ENCODE measurements around the gene LIMS1. TPM values are rescaled to one million over a fixed set of nuclear protein-coding genes. Genes with fewer than 3 reads are reported as not detected.
"Not testable (repeated sequence)": the region's sequence is repeated elsewhere in the genome, so short reads cannot be mapped to it uniquely, and the experiment has no call there.

LIMS1 gene
- total RNA-seq, 2 donors from 2014 or later = 34.1 to 50.3 TPM

DNA sequence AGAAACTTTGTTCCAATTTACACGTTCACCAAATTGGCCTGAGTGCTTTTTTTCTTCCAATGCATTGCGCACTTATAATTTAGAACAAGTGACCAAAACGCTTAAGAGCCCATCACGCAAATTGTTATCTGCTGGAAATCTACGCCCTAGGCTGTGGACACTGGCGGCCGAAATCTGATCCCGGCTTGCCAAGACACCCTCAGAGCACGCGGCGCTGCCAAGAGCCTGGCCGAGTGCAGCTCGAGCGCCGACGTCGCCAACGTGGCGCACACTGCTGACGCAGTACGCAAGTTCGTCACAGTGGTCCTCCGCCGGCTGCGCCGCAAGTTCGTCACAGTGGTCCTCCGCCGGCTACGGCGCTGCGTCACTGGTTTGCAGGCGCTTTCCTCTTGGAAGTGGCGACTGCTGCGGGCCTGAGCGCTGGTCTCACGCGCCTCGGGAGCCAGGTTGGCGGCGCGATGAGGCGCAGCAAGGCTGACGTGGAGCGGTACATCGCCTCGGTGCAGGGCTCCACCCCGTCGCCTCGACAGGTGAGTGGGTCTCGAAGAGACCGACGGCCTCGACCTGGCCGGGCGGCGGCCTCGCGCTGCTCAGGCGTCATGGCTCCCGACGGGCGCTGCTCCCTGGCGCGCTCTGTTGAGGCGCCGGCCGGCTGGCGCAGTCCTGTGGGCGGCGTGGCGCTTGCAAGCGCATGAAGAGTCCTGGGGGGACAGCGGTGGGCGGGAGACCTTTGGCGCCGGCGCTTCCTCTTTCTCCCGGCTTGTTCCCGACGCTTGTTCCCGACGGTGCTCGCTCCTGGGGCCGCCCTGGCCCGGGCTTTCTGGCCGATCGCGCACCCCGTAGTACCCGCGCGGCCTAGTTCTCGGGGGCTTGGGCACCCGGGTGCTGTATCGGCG is 185.1 kb downstream of the LIMS1 start, which contains the start of gene RANBP2:
RANBP2 (plus strand) TSS at position 334 of the 896 bp plus-strand sequence; CDS start at position 459, 125 bp downstream.
- Histone ChIP-seq H3K9ac (ENCODE audit: low read depth in 2 of 2, low read length in 2 of 2) (peak within 1 kb of the TSS; percentile 85 to 98), H3K27me3 (no peaks in the 10 kb centered on the region), H3K36me3 (no peaks in the 10 kb centered on the region), H3K4me1 (peaks cover 3% of the 10 kb centered on the region), H3K27ac (peak within 1 kb of the TSS; percentile 91), H3K9me3 (no peaks in the 10 kb centered on the region), H3K4me3 (peak within 1 kb of the TSS; percentile 74)
- peak; percentile 96 for DNase-seq
- intact Hi-C loops (cut with DNase I) = no loop called here
- TF ChIP-seq CTCF (IDR thresholded peaks at IDR 0.05) = no peak

DNA sequence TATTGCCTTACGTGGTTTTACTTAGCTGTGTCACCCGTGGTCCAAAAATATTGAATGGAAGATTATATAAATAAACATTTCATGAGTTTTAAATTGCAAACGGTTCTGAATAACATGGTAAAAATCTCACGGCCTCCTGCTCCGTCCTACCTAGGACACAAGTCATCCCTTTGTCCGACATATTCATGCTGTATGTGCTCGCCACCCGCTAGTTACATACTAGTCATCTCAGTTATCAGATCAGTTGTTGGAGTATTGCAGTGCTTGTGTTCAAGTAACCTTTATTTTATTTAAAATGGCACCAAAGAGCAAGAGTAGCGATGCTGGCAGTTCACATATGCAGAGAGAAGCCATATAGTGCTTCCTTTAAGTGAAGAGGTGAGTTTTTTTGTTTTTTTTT is 191.8 kb downstream of the LIMS1 start:
- H3K4me3 ChIP-seq; H3K36me3 ChIP-seq; H3K4me1 ChIP-seq; H3K27me3 ChIP-seq; H3K9ac ChIP-seq (ENCODE audit: low read depth in 2 of 2, low read length in 2 of 2); intact Hi-C loops (cut with DNase I); H3K27ac ChIP-seq; H3K9me3 ChIP-seq; DNase-seq: not testable (repeated sequence)

DNA sequence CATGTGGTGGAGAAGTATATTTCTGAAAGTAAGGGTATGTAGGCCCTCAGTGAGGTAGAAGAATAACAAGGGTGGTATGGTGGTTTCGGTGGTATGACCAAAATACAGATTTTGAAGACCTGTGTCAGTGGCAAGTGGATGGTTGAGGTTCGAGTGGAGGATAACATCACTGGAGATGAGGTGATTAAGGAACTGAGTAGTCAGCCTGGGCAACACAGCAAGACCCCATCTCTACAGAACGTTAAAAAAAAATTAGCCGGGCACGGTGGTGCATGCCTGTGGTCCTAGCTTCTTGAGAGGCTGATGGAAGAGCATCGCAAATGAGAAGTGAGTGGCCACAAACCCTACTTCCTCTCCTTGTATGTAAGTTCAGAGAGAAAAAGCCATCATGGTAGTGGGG is 200.4 kb downstream of the LIMS1 start:
- intact Hi-C loops (cut with DNase I); H3K36me3 ChIP-seq: not testable (repeated sequence)

More for the DNA sequence above, 200.4 kb downstream of the LIMS1 start:
- not testable (repeated sequence) for H3K9ac ChIP-seq (ENCODE audit: low read depth in 2 of 2, low read length in 2 of 2); H3K27me3 ChIP-seq; H3K27ac ChIP-seq; H3K9me3 ChIP-seq; H3K4me3 ChIP-seq; H3K4me1 ChIP-seq; DNase-seq

Other genes with a start within 250 kb of the LIMS1 start
- gene SULT1C2, start 245.6 kb upstream of the LIMS1 start, total RNA-seq = 1 to 10 TPM; 5.3 to 6.1 TPM
- gene SULT1C4, start 156.5 kb upstream of the LIMS1 start, total RNA-seq = 1 to 10 TPM in 1 of 2 donors, under 1 TPM in 1; 0.59 to 2.0 TPM
- 100 to 1,000 TPM in 1 of 2 donors, 10 to 100 TPM in 1; 57.9 to 101 TPM for gene GCC2, start 85.3 kb upstream of the LIMS1 start, total RNA-seq
- 10 to 100 TPM; 62.1 to 72.0 TPM for gene RANBP2, start 185.0 kb downstream of the LIMS1 start, total RNA-seq

Measured in colonic mucosa (tissue), 4 donors.